GM18508 (cell line): ENCODE data around the gene SH3BP2.
A peak's percentile ranks its signal among the peaks of the same experiment; 100 is the strongest.

ENCODE experiments used
- ATAC-seq: cut with Tn5 transposase; IDR thresholded peaks from one replicate; pipeline ENCODE4 v1.9.1; 2021; ENCODE audit warnings: moderate number of reproducible peaks; ENCODE audit not compliant: insufficient read depth, unreplicated experiment

SH3BP2 gene

GRCh38 chr4:2829933-2830451 lies 37.1 kb downstream of the SH3BP2 start:
- no peak for ATAC-seq

- ATAC-seq, result no peak
These were observed 38.0 kb downstream of the SH3BP2 start for GRCh38 chr4:2830632-2831610.

GRCh38 chr4:2831611-2832308 lies 38.9 kb downstream of the SH3BP2 start:
- no peak for ATAC-seq

GRCh38 chr4:2832309-2832980 lies 39.6 kb downstream of the SH3BP2 start:
- ATAC-seq, result no peak

DNA sequence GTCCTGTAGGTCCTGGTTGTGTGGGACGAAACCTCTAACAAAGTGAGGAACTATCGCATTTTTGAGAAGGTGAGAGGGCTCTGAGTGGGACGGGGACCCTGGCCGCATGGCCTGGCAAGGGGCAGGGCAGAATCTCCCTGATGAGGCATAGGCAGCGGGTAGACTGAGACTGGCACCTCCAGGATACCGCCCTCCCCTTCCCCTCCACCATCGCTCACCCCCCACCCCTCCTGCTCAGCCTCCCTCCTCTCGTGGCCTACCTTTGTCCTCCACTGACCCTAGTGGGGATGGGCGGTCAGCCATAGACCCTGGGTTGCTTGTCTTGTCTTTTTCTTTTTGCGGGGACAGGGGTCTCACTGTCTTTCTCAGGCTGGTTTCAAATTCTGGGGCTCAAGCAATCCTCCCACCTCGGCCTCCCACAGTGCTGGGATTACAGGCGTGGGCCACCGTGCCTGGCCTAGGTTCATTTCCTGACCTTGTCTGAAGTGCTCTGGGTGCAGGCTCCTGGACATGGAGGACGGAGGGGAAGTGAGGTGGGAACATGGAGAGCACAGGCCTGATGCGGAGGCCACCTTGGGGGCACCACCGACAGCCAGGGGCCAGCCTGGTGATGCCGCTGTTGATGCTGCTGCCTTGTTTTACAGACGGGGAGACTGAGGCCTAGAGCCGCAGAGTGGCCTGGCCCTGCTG lies 40.2 kb downstream of the SH3BP2 start:
- ATAC-seq, result no peak

DNA sequence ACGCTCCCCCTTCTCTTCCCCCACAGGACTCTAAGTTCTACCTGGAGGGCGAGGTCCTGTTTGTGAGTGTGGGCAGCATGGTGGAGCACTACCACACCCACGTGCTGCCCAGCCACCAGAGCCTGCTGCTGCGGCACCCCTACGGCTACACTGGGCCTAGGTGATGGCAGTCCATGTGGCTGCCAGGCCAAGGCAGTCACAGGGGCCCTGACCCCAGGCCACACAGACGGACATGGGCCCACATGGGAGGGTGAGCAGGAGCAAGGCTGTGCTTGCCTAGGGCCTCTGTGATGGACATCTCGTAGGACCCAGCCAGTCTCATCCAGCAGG lies 40.8 kb downstream of the SH3BP2 start:
- ATAC-seq, result no peak

- no peak for ATAC-seq
These were observed 41.4 kb downstream of the SH3BP2 start for GRCh38 chr4:2834001-2834921.

DNA sequence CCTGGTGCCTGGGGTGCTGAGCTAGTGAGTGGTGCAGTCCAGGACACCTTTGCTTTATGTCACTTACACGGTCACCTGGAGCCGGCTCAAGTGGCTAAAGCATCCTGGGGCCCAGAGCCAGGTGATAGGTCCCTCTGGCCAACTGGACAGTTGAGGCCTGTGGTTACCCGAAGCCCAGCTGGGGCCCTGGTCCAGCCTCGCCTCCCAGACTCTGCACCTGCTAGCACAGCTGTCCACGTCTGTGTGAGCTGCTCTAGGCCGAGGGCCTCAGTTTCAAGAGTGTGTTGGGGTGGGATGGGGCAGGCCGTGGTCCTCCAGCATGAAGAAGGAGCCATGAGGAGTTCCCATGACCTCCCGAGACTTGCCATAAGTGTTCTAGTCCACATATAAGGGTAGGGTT lies 43.1 kb downstream of the SH3BP2 start:
- ATAC-seq, result no peak

- ATAC-seq, result no peak
These were observed 43.5 kb downstream of the SH3BP2 start for GRCh38 chr4:2836391-2836859.

DNA sequence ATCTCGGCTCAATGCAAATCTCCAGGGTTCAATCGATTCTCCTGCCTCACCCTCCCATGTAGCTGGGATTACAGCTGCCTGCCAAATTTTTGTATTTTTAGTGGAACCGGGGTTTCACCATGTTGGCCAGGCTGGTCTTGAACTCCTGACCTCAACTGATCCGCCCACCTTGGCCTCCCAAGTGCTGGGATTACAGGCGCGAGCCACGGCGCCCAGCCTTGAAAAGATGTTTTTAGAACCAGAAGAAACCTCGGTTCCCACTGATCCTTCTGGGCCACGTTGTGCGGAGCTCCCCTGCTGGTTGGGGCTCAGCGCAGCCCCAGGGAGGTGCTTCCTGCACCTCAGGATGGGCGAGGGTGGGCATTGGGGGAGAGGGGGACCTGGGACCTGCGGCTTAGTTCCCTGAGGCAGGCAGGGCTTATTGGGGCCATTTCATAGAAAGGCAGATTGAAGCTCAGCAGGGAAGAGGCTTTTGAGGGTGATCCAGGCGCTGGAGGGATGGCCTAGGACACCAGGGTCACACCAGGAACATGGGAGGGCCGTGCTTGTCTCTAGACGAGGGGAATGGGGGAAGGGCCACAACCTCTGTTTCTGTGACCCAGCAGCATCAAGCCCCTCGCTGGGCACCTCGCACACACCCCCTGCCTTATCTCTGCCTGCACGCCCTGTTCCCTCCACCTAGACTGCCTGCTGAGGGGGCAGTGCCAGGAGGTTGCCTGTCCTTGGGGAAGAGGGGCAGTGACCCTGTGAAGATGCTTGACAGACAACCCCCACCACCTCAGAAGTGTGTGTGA lies 44.4 kb downstream of the SH3BP2 start:
- ATAC-seq, result no peak

- ATAC-seq, result no peak
These were observed 45.1 kb downstream of the SH3BP2 start for GRCh38 chr4:2837904-2838496.

DNA sequence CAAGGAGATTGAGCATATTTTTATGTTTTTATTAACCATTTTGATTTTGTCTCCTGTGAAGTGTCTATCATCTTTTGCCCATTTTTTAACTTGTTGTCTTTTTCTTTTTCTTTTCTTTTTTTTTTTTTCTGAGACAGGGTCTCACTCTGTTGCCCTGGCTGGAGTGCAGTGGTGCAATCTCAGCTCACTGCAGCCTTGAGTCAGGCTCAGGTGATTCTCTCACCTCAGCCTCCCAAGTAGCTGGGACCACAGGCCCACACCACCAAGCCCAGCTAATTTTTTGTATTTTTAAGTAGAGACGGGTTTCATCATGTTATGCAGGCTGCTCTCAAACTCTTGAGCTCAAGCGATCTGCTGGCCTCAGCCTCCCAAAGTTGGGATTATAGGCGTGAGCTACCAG lies 46.2 kb downstream of the SH3BP2 start:
- ATAC-seq, result no peak

GRCh38 chr4:2842687-2843262 lies 49.9 kb downstream of the SH3BP2 start:
- ATAC-seq, result no peak

DNA sequence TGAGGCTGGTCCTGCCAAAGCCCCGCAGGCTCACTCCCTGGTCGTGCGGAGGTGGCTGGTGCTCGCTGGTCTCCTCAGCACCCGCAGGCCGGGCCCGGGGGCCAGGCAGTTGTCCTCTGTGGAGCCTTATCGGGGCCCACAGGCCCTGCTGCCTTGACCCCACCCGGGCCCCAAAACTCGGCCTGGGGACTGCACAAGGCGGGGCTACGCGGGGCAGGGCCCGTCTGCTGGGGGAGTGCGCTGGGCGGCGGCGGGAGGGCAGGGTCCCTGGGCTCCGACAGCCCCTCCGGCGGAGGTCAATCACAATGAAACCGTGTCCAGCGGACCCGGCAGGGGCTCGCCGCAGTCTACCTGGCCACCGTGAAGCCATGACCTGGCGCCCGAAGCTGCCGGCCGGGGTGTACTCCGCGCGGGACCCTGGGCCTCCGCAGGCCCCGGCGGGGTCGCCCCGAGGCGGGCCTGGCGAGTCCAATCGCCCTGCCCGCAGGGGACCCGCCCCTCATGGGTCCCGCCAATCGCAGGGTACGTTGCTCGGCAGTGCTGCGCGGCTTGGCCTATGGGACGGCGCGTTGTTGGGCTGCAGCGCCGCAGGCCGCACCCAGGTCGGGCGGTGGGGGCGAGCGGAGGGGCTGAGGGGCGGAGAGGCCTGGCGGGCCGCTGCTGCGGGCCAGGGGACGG lies 50.5 kb downstream of the SH3BP2 start, which contains the start of gene ADD1:
Gene ADD1, plus strand, starts transcription at position 582 of the 678 bp plus-strand sequence. CDS start 32,072 bp downstream, outside the sequence.
- ATAC-seq, result peak; percentile 60

GRCh38 chr4:2843941-2844584 lies 51.2 kb downstream of the SH3BP2 start:
- ATAC-seq, result no peak

GRCh38 chr4:2846172-2846571 lies 53.3 kb downstream of the SH3BP2 start:
- no peak for ATAC-seq
